SK-MEL-5 (cell line): ENCODE results near the gene ZFYVE9. TPM values are rescaled to one million over a fixed set of nuclear protein-coding genes. Genes with fewer than 3 reads are reported as not detected.
"Not testable (repeated sequence)": the region's sequence is repeated elsewhere in the genome, so short reads cannot be mapped to it uniquely, and the experiment has no call there.

Experiments
- DNase-seq: peaks from one replicate; pipeline ENCODE4 v3.0.0-alpha.2; 2016; ENCODE audit warnings: low read depth, low spot score
- in situ Hi-C: cut with HindIII; loops from 2 replicates; pipeline ENCODE4 v1.10.0; 2016; ENCODE audit warnings: low sequenced_read_pairs, high pct_unique_total_duplicates, low pct_unique_long_range_greater_than_20kb
- total RNA-seq: library from RNA; depleted of rRNA; stranded (reverse); fragments of >200 nt; shearing (Covaris generic); gene quantifications from 2 replicates; pipeline ENCODE4 v1.2.3, GENCODE V29; 2014

Gene ZFYVE9
- total RNA-seq, 1 experiment from 2014 or later = 13.3 TPM

DNA sequence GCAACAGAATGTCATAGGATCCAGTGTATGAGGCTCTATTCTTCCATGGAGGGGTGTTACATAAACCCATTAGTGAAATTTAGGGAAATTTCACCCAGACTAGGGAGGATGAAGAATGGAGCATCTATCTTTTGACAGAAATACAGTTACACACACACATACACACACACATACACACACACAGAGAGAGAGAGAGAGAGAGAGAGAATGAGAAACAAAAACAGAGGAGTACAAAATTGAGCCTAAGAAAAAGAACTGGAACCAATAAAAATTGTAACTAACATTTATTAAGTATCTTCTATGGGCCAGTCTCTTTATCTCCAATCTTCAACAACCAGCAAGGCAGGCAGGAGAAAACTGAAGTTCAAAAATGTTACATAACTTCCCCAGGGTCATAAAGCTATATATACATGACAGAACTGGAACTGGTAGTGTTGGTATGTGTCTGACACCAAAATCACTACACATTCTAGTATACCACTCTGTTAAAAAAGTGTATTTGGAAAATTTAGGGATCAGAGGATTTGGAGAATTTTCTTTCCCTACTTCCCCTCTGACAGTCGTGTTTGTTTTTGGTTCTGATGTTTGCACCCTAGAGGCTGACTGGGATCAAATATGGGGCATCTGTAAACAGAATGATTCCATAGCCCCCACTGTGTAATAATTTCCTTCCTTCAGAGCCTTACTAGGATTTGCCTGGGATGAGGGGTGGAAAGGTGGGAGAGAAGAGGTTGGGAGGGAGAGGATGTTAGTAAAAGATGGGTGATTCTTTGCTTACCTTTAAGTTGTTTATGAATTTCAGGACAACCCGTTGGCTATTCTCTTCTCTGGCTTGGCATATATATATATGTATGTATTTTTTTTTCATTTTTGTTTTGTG, 1.0 kb upstream of the ZFYVE9 start:
- in situ Hi-C loops = no loop called here
- DNase-seq = no peak

DNA sequence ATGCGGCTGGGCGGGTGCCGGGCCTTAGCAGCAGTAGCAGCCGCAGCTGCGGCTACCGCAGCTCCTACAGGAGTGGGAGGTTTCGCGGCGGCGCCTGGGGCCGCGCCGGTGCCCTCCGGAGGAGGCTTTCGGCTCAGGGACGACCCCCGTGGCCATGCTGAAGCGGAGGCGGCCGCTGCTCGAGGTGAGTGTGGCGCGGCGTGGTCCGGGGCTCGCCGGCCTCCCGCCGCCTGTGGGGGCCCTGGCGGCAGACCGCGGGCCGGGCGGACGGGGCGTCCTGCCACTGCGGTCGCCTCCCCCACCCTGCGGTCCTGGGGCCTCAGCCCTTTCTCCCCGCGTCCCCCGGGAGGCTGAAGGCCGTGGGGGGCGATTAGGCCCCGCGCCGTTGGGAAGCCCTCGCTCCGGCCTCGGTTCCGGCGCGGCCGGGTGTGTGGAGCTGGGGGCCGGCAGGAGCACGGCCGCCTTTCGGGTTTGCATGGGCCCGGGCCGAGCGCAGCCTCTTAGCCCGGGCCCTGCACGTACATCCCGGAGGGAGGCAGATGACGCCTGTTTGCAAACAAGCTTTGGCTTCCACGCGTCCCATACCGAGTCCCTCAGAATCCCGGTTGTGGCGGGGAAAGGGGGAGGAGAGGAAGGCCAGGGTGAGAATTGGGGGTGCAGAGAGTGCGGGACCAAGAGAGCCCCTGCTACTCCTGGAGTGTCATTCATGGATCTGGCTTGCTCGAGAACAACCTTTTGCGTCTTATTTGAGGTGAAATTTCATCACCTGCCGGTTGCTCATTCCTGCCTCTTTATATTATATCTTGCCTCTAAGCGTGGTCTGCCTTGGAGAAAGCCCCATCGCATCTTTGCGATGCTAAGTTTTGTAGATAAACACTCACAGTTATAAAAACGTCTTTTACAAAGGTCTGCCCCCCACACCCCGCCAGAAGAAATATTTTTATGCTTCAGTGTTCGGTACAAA, 613 bp downstream of the ZFYVE9 start:
- DNase-seq = peak; percentile 41
- in situ Hi-C loops = no loop called here

DNA sequence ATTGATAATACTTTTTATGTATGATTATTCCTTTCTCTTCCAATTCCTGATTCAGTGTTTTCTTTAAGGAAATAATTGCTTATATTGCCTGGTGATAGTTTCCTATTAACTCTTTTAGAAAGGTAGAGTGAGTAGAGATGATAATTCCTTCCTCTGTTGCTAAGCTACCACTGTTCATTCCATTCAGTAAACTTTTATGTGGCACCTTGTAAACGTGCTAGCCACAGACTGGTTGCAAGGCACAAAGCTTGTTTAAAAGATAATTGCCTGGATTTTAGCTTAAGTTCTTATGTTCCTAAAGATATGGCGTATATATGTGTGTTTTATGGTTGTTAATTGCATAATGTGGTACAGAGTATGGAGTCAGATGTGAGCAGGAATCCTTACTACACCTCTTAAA, 3.2 kb downstream of the ZFYVE9 start:
- no peak for DNase-seq

DNA sequence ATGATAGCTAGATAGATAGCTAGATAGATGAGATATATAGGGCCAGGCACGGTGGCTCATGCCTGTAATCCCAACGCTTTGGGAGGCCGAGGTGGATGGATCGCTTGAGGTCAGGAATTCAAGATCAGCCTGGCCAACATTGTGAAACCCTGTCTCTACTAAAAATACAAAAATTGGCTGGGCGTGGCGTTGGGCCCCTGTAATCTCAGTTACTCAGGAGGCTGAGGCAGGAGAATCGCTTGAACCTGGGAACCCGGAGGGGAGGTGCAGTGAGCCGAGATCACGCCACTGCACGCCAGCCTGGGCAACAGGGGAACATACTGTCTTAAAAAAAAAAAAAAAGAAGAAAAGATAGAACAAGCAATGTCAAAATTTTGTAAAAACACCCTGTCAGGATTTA, 8.6 kb downstream of the ZFYVE9 start:
- DNase-seq, in situ Hi-C loops: not testable (repeated sequence)

More for the DNA sequence above, 3.2 kb downstream of the ZFYVE9 start:
- in situ Hi-C loops = no loop called here

DNA sequence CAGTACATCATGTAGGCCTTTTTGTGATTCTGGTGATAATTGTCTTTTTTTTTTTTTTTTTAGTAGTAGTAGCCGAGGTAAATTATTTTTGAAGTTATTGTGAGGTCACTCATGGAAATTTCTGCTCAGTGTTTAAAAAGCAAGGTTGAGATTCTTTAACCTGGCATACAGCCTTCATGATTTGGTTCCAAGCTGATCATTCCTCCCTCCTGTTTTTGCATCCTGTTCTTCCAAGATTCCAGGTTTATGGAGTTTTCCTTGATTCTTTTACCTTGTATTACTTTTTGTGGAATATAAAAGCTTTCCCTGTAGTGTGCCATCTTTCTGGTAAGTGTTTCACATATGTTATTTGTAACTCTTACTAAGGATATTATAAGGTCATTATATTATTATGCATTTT, 9.1 kb downstream of the ZFYVE9 start:
- in situ Hi-C loops = no loop called here
- no peak for DNase-seq

DNA sequence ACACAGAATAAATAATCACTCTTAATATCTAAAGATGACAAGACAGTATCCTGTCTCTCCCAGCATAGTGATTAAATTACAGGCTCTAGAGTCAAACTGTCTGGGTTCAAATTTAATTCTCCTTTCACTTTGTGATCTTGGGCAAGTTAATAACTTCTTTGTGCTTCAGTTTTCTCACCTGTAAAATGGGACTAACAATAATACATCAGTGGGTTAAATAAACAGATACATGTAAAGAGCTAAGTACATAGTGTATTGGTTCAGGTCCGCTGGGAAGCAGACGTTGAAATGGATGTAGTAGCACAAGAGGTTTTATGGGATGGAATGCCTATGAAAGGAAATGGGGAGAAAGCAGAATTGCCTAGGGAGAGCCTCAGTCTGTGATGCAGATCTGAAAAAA, 10.7 kb downstream of the ZFYVE9 start:
- no peak for DNase-seq
- in situ Hi-C loops = no loop called here

DNA sequence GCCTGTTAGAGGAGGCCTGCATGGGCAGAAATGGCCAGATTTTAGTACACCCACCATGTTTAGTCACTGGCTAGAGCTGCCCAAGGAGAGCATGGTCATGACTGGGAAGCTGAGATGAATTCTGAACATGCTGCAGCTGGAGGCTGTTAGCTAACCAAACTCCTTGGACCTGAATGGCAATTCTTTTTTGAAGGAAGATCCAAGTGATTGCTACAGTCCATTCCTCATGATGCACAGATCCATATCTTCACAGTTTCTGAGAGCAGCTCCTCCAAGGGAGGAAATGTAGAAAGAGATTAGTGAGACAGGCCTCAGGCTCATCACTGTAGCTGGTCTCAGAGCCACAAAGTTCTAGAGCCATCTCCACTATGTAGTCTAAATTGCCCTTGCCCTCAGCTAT, 11.1 kb downstream of the ZFYVE9 start:
- in situ Hi-C loops = no loop called here
- no peak for DNase-seq

DNA sequence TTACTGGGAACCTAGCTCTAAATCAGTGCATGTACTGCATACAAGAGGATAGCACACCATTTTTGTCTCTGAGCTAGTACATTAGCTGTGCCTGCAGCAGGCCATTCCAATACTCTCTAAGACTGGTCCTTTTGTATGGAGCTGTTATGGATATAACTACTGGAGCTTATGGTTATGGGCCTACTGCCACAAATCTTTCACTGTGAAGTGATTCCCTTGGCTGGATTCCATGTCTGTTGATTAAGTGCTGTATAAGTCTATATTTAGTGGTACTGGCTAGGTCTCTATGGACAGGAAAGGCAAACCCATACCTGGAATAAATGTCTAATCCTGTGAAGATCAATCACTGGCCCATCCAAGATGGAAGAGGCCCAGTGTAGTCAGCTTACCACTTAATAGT, 12.0 kb downstream of the ZFYVE9 start:
- no peak for DNase-seq
- in situ Hi-C loops = no loop called here

DNA sequence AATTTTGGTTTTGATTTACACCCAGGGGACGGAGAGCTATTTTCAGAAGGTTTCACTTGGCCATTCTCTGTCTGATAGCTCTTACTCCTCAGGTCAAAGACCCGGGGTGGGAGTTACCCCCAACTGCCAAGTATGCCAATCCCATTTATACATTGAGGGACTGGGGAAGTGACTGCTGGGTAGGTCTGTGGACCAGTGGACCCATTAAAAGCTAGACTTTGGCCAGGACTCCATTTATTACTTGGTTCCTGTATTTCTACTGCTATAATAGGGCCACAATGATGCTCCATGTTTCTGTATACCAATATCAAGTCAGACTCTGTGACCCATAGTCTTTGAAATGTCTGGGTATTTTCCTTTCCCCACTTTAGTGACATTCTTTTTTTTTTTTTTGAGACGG, 14.6 kb downstream of the ZFYVE9 start:
- no peak for DNase-seq
- in situ Hi-C loops = no loop called here

DNA sequence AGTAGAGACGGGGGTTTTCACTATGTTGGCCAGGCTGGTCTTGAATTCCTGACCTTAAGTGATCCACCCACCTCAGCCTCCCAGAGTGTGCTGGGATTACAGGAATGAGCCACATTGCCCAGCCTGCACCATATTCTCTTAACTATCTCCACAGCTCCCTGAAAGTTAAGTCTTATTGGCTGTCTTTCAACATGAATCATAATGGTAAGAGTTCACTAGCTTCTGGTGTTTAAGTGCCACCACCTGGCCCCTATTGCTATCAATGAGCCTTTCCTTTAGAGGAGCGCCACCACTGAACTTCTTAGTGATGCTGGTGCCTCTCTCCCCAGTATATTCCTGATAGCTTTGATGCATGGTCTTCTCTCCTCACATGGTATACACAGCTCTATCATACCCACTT, 15.7 kb downstream of the ZFYVE9 start:
- in situ Hi-C loops = no loop called here
- no peak for DNase-seq

DNA sequence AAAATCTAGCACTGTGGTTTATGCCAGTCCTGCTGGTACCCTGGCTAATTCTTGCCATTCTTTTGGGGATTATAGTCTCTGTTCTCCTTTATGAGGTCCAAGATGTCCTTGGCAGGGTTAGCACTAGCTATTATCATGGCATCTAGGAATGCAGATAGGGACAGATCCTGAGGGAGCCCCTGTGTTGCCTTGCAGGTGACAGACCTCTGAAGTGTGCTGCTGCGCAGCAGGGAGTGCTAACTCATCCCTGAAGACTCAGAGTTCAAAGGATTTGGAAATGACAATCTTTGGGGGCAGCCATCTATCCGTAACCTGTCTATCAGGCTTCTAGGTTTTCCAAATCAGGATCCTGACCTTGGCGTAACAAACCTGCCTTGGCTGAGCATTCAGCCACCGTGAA, 16.3 kb downstream of the ZFYVE9 start:
- in situ Hi-C loops = no loop called here

DNA sequence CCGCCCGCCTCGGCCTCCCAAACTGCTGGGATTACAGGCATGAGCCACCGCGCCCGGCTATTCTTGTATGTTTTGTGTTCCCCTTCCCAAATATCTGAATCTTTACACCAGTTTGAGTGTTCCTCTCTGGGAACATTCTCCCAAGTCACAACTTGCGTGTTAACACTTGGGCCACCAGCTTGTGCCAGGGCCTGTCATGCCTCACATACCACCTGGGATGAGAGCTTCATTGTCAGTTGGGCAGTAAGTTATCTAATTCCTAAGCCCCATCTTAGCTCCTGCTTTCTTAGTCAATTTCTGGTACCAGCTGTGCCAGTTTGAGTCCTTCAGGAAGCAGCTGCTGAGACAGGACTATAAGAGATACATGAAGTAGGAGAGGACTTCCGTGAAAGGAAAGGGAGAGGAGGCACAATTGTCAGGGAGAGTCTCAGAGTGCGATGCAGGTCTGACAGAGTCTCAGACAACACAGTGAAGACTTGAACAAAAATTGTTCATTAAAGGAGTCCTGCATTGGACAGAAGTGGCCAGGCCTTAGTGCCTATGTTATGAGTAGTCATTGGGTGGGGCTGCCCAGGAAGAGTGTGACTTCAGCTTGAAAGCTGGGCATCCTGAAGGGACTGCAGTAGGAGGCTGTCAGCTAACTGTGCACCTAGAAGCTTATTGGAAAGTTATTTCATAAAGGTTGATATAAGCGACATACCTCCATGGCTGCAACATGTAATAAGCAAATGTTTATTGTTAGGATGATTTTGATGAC, 17.3 kb downstream of the ZFYVE9 start:
- no peak for DNase-seq
- in situ Hi-C loops = no loop called here

More for the DNA sequence above, 16.3 kb downstream of the ZFYVE9 start:
- DNase-seq = no peak

DNA sequence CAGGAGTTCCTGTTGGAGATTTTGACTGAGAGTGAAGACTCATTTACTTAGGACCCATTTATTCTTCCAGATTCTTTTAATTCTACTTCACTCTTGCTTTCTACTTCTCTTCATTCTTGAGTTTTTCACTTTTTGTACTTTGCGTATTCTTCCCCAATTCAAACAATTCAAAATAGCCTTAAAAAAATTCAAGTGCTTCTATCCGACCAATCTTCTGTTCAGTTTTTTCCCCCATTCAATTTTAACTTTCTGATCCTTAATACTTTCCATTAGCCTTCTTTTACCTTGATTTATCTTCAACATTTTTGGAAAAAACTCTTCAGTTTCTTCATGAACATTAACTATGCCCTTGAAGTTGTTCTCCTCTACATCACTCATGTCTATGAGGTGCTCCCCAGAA, 21.1 kb downstream of the ZFYVE9 start:
- in situ Hi-C loops = no loop called here
- DNase-seq = no peak

DNA sequence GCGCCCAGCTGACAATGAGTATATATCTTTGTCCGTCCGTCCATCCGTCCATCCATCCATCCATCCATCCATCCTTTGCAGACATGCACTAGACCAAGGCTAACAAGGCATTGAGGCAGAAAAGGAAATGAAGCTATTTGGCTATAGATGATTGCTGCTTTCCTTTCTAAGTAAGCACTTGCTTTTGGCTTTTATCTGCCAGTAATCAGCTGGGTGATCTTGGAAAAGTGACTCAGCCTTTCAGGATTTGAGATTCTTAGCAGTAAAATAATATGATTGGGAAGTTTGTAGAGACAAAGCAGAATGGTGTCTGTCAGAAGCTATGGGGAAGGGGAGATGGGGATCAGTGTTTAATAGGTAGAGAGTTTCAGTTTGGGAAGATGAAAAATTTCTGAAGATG, 22.7 kb downstream of the ZFYVE9 start:
- in situ Hi-C loops = no loop called here
- DNase-seq = no peak

DNA sequence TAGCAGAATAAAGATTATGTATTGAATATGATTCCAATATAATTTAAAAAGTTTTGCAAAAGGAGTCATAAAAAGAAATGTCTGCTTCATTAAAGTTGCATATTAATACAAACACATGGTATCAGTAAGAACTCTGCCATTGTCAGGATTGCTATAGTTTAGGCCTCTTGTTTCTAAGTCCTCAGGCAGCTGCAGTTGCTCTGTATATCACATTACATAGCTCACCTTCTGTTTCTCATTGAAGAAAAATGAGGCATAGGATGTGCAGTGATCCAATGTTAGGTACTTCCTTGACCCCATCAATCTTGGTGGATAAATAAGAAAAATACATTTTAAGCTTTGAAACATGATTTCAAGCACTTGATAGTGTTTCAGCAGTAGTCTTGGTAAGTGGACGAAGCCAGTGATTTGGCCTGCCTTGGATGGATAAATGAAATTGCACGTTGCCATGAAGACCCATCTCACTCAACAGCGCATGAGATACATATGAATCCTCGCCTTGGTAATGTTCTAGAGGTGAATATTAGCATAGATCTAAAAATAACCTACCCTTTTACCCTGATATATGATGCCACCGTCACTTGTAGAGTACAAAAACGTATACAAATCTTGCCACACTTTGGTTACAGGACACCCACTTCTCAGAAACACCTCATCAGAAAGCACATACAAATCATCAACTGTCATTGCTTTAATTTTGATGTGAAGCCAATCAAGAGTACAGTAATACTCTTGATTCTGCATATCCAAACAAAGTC, 25.3 kb downstream of the ZFYVE9 start:
- in situ Hi-C loops = no loop called here
- no peak for DNase-seq

DNA sequence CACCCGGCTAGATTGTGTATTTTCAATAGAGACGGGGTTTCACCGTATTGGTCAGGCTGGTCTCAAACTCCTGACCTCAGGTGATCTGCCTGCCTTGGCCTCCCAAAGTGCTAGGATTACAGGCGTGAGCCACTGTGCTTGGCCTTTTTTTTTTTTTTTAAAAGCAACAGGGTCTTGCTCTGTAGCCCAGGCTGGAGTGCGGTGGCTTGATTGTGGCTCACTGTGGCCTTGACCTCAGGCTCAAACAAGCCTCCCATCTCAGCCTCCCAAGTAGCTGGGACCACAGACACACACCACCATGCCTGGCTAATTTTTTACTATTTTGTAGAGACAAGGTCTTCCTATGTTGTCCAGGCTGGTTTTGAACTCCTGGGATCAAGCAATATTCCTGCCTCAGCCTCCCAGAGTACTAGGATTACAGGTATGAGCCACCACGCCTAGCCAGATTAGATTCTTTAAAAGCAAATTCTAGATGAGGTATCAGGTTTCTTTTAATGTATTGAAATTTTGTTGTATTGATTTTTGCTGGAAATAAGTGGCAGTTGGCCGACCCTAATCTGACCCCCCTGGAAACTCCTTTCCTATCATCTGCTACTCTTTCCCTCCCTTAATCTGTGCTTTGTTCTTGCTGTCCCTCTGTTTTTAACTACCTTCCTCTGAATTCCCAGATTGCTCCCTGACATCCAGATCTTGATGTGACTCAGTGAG, 26.6 kb downstream of the ZFYVE9 start:
- DNase-seq = no peak
- in situ Hi-C loops = no loop called here

DNA sequence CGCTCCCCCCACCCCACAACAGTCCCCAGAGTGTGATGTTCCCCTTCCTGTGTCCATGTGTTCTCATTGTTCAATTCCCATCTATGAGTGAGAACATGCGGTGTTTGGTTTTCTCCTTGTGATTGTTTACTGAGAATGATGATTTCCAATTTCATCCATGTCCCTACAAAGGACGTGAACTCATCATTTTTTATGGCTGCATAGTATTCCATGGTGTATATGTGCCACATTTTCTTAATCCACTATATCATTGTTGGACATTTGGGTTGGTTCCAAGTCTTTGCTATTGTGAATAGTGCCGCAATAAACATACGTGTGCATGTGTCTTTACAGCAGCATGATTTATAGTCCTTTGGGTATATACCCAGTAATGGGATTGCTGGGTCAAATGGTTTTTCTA, 29.3 kb downstream of the ZFYVE9 start:
- DNase-seq, in situ Hi-C loops: not testable (repeated sequence)
